Smooth muscle cell (in vitro differentiated cells): ENCODE measurements around the gene REG4. TPM values are rescaled to one million over a fixed set of nuclear protein-coding genes. Genes with fewer than 3 reads are reported as not detected.

Experiments used
- DNase-seq: peaks from one replicate; lab custom pipeline; 2025; ENCODE audit not compliant: unreplicated experiment; lab: John Stamatoyannopoulos, UW
- H2AFZ ChIP-seq: fragments of 200-600 bp; sonication (generic); 2 replicates; pipeline ENCODE4 v1.6.0; 2016; ENCODE audit warnings: antibody characterized with exemption, low read depth, mild to moderate bottlenecking
- H3F3A ChIP-seq: fragments of 200-600 bp; sonication (generic); 2 replicates; pipeline ENCODE4 v1.6.0; 2017; ENCODE audit warnings: antibody characterized with exemption, low read depth
- H3K27ac ChIP-seq: fragments of 200-600 bp; sonication (generic); 2 replicates; pipeline ENCODE4 v1.5.1; 2016; ENCODE audit warnings: low read depth, mild to moderate bottlenecking
- H3K27me3 ChIP-seq: fragments of 200-600 bp; sonication (generic); 2 replicates; pipeline ENCODE4 v1.6.1; 2016; ENCODE audit warnings: low read depth, mild to moderate bottlenecking
- H3K36me3 ChIP-seq: fragments of 200-600 bp; sonication (generic); 2 replicates; pipeline ENCODE4 v1.5.1; 2016; ENCODE audit warnings: low read depth
- H3K4me1 ChIP-seq: fragments of 200-600 bp; sonication (generic); 2 replicates; pipeline ENCODE4 v1.5.1; 2016; ENCODE audit warnings: low read depth
- H3K4me2 ChIP-seq: fragments of 200-600 bp; sonication (generic); 2 replicates; pipeline ENCODE4 v1.6.0; 2016; ENCODE audit warnings: mild to moderate bottlenecking
- H3K4me3 ChIP-seq: fragments of 200-600 bp; sonication (generic); 2 replicates; pipeline ENCODE4 v1.5.1; 2016; ENCODE audit warnings: mild to moderate bottlenecking
- H3K79me2 ChIP-seq: fragments of 200-600 bp; sonication (generic); 2 replicates; pipeline ENCODE4 v1.6.0; 2016; ENCODE audit warnings: low read depth, mild to moderate bottlenecking
- H3K9ac ChIP-seq: fragments of 200-600 bp; sonication (generic); 2 replicates; pipeline ENCODE4 v1.6.0; 2016; ENCODE audit warnings: low read depth
- H3K9me3 ChIP-seq: fragments of 200-600 bp; sonication (generic); replicated peaks from 2 replicates; pipeline ENCODE4 v1.5.1; 2016; ENCODE audit warnings: low read depth
- H4K20me1 ChIP-seq: fragments of 200-600 bp; sonication (generic); 2 replicates; pipeline ENCODE4 v1.6.0; 2016; ENCODE audit warnings: low read depth
- CTCF ChIP-seq: fragments of 200-600 bp; sonication (generic); IDR thresholded peaks from 2 replicates; pipeline ENCODE4 v1.5.1; 2017; ENCODE audit warnings: borderline replicate concordance, mild to moderate bottlenecking, antibody characterized with exemption; ENCODE audit not compliant: insufficient read depth, poor library complexity, severe bottlenecking
- WGBS: methylation state at CpG from one replicate; pipeline ENCODE4 v1.1.7; 2016; ENCODE audit warnings: low lambda C conversion rate; 5-methylcytosine and 5-hydroxymethylcytosine counted together
- polyA plus RNA-seq: library from polyadenylated mRNA; unstranded; fragments of >200 nt; fragmentation: Nextera tagmentation; extraction: Ambion mirVana; gene quantifications from 2 replicates; pipeline ENCODE4 v1.2.1, GENCODE V29; 2016
- total RNA-seq: library from RNA; depleted of rRNA; stranded (reverse); fragments of >200 nt; gene quantifications from 2 replicates; pipeline ENCODE4 v1.2.3, GENCODE V29; 2014

The REG4 gene
- total and polyA plus RNA-seq, 2 experiments from 2014 or later, result not detected

GRCh38 chr1:119816407-119816806 is 5.1 kb upstream of the REG4 start:
- no peak for DNase-seq
- H3K27ac ChIP-seq, result peak overlapping the region; percentile 38

GRCh38 chr1:119815928-119816327 is 4.7 kb upstream of the REG4 start:
- no peak for TF ChIP-seq CTCF
- no peaks in the 10 kb centered on the region for H3K36me3 ChIP-seq
- no peaks in the 10 kb centered on the region for H3K79me2 ChIP-seq
- no peaks in the 10 kb centered on the region for H3K27me3 ChIP-seq
- H3K4me3 ChIP-seq, result no peak overlapping the region
- no peak overlapping the region for H3K9ac ChIP-seq
- no peaks in the 10 kb centered on the region for H4K20me1 ChIP-seq
- H3K9me3 ChIP-seq, result no peaks in the 10 kb centered on the region
- no peaks in the 10 kb centered on the region for H3K4me1 ChIP-seq
- H3K4me2 ChIP-seq, result no peak overlapping the region
- no peak overlapping the region for H2AFZ ChIP-seq
- H3F3A ChIP-seq, result peaks cover 11% of the 10 kb centered on the region
- DNase-seq, result no peak
- 76% methylated on average over 7 of the region's 7 CpGs for WGBS
- no peak overlapping the region for H3K27ac ChIP-seq

More at GRCh38 chr1:119816407-119816806, 5.1 kb upstream of the REG4 start:
- Histone ChIP-seq H3K36me3 (no peaks in the 10 kb centered on the region), H2AFZ (peak overlapping the region; percentile 11), H3F3A (peaks cover 11% of the 10 kb centered on the region), H3K4me1 (no peaks in the 10 kb centered on the region), H3K9ac (no peak overlapping the region), H3K79me2 (no peaks in the 10 kb centered on the region), H3K9me3 (no peaks in the 10 kb centered on the region), H3K4me3 (no peak overlapping the region), H3K4me2 (peak overlapping the region; percentile 36), H3K27me3 (no peaks in the 10 kb centered on the region), H4K20me1 (no peaks in the 10 kb centered on the region)
- TF ChIP-seq CTCF, result no peak
- 18% methylated on average over 2 of the region's 2 CpGs for WGBS

- no peak for DNase-seq
- Histone ChIP-seq H3K4me3 (no peak overlapping the region), H2AFZ (no peak overlapping the region), H4K20me1 (no peaks in the 10 kb centered on the region), H3K4me2 (no peak overlapping the region), H3K27ac (no peak overlapping the region), H3K36me3 (no peaks in the 10 kb centered on the region), H3K4me1 (no peaks in the 10 kb centered on the region), H3F3A (peaks cover 11% of the 10 kb centered on the region), H3K9me3 (no peaks in the 10 kb centered on the region), H3K79me2 (no peaks in the 10 kb centered on the region), H3K27me3 (no peaks in the 10 kb centered on the region), H3K9ac (no peak overlapping the region)
- no peak for TF ChIP-seq CTCF
- 73% methylated on average over 3 of the region's 3 CpGs for WGBS
Measured at GRCh38 chr1:119815361-119815760, 4.1 kb upstream of the REG4 start.

GRCh38 chr1:119814288-119814687 is 3.0 kb upstream of the REG4 start:
- DNase-seq, result no peak
- no peaks in the 10 kb centered on the region for H3K27me3 ChIP-seq
- no peak overlapping the region for H3K27ac ChIP-seq
- peaks cover 11% of the 10 kb centered on the region for H3F3A ChIP-seq
- no peak for TF ChIP-seq CTCF
- 17% methylated on average over 1 of the region's 1 CpG for WGBS
- H3K36me3 ChIP-seq, result no peaks in the 10 kb centered on the region
- no peaks in the 10 kb centered on the region for H4K20me1 ChIP-seq
- no peaks in the 10 kb centered on the region for H3K79me2 ChIP-seq
- no peak overlapping the region for H2AFZ ChIP-seq
- no peaks in the 10 kb centered on the region for H3K4me1 ChIP-seq
- no peaks in the 10 kb centered on the region for H3K9me3 ChIP-seq
- H3K9ac ChIP-seq, result no peak overlapping the region
- H3K4me3 ChIP-seq, result no peak overlapping the region
- H3K4me2 ChIP-seq, result no peak overlapping the region
